ENCODE data around the gene SFXN3.

The SFXN3 gene

DNA sequence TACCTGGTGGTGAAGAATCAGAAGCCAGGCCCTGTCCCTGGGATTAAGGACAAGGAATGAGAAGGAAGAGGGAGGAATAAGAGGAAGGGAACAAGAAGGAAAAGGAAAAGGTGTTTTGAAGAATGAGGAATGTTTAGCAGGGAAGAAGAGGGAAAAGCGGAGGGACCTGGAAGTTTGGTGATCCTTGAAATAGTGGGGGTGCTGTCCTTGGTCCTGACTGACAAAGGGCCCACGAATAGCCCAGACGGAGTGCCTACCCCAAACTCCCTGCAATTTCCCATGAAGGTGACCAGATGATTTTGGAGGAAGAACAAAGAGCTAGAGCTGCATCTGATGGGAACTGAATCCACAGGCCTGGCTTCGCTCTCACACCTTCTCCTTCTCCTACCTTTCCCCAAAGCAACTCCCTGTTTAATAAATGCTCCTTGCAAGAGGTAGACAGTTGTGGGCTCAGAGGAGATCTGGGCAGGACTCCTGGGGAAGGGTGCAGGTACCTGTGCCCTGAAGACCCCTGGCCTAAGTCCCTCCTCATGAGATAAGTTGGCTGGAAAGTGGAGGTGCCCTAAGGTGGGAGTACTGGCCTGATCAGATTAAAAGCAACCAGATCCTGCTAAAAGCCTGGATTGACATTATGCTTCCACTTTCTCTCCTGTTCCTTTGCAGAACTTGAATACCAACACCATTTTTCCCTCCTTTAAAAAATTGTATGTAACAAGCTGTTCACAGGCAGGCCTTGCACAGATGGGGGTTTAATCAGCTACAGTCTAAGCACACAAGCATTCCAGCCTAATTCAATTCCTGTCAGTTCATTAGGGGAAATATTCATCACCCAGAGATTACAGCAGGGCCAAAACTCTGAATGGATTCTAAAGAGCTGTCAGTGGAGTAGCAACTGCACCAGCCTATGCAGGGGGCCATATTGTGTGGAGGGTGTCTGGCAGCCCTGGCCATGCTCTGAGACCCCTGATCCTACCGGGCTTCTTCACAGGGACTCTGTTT lies 50.2 kb downstream of the SFXN3 start:
- DNase-seq = no peak

DNA sequence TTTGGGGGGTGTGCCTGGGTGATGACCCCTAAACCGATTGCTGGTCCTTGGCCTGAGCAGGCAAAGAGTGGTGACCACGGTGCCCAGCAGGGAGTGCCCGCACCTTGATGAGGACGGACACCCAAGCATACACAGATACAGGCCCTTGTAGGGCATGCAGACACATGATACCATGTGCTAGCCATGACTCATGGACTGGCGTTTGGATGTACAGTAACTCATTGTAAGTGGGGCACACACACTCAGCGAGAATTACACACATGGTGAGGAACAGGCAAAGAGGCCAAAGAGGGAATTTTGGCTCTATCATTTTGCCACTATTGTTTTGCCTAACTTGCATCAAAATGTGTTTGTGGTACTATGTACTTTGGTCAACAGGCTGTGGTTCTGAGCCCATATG lies 54.8 kb downstream of the SFXN3 start:
- no peak for DNase-seq

DNA sequence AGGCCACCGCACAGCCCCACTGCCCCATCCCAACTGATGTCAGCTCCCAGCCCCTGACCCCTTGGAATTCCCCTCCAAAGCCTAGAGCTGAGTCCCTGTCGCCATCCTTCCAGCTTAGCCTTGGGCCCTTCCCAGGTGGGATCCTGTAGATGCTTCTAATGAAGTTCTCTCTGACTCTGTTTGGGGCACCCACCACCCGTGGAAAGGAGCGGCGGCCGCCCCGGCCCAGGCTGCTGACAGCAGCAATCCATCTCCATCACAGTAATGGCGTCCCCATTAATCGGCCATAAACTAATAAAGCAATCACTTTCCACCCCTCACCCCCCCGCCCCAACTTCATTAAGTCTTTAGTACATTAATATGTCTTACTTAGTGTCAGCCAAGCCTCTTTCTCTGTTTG lies 56.3 kb downstream of the SFXN3 start:
- no peak for DNase-seq

GRCh38 chr10:101087965-101088364 lies 56.9 kb downstream of the SFXN3 start:
- DNase-seq = no peak

DNA sequence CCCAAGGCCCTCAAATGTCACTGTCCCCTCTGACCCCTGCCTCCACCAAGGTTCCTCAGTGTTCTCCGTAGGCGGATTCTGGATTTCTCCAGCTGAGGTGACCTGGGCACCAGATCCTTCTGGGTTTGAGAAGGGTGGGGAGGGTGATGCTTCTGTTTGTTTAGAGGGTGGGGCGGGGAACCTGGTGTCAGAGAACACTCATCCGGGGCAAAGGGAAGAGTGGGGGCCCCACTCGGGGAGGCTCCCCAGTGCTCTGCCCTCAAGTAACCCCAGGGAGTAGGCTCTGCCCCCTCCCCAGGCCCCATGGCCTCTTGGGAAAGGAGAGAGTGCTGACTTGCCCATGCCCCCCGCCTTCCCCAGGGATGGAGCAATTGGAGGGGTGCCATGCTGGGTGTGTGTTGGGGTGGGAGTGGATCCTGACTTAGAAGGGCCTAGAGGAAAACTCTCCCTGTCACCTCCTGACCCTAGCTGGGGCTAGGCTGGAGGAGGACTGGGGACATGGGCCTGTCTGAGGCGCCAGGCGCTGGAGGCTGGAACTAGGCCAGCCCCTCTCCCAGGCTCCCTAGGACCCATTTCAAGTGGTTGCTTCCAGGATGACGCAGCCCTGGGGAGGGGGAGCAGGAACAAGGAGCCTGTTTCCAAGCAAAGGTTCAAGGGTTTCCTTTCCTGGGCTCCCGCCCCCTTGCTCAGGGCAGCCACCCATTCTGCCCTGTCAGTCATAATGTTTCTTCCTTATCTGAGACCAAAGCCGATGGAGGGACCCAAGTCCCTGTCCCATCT lies 58.7 kb downstream of the SFXN3 start:
- DNase-seq = no peak

- DNase-seq = no peak
These were observed 59.6 kb downstream of the SFXN3 start for GRCh38 chr10:101090597-101090996.

Data from NCI-H524 treated with DMSO at 0.1 percent for 48 hours (cell line).